Putamen (tissue), 1 donor: ENCODE data around the gene LIPN.
"Not testable (repeated sequence)": the region's sequence is repeated elsewhere in the genome, so short reads cannot be mapped to it uniquely, and the experiment has no call there.

Experiments used
- DNase-seq: peaks from one replicate; pipeline ENCODE4 v3.0.0-alpha.2; 2016; ENCODE audit warnings: low spot score

LIPN gene, protein sequence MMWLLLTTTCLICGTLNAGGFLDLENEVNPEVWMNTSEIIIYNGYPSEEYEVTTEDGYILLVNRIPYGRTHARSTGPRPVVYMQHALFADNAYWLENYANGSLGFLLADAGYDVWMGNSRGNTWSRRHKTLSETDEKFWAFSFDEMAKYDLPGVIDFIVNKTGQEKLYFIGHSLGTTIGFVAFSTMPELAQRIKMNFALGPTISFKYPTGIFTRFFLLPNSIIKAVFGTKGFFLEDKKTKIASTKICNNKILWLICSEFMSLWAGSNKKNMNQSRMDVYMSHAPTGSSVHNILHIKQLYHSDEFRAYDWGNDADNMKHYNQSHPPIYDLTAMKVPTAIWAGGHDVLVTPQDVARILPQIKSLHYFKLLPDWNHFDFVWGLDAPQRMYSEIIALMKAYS

DNA sequence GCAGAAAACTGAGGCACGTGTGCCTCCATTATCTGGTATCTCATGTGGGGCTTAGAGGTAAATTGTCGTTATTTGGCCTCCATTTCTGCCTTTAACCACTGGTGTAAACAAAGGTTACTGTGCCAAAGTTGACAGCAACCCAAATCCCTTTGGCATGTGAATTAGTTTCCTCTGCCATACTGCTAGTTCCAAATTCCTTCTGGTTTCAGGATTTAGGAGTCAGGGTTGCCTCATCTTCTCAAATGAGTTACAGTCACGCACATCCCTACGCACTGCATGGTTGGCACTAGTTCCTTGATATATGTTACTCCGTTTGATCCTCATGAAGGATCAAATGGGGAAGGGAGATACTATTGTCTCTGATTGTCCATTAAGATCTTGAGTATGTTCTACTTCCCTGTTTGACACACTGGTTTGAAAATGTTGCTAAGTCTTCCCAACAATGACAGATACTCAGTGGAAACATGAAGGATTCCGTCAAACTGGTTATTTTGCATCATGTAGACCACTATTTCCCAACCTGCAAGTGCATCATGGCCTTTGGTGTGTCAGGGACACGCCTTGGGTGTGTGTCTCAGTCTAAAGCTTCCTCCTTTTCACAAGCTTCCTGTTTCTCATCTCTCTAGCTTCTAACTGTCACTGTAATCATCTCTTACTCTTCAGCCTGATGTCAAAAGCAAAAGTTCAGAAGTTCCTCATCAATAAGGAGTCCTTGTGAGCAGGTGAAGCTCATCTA lies at the start of gene LIPN:
Gene LIPN (plus strand): TSS at position 655 of the 736 bp plus-strand sequence. CDS start 1,386 bp downstream, outside the sequence.
- no peak for DNase-seq

DNA sequence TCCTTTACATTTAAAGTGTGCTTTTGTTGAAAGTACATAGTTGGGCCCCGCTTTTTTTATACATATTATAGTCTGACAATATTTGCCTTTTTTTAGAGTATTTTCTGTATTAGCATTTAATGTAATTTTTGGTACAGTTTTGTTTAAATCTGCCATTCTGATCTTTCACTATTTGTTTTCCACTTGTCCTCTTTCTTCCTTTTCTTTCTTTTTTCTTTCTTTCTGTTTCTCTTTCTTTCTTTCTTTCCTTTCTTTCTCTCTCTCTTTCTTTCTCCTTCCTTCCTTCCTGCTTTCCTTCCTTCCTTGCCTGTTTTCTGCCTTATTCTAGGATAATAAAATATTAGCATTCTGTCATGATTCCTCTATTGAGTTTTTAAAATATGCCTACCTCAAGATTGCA lies 44.3 kb upstream of the LIPN start:
- DNase-seq = no peak

DNA sequence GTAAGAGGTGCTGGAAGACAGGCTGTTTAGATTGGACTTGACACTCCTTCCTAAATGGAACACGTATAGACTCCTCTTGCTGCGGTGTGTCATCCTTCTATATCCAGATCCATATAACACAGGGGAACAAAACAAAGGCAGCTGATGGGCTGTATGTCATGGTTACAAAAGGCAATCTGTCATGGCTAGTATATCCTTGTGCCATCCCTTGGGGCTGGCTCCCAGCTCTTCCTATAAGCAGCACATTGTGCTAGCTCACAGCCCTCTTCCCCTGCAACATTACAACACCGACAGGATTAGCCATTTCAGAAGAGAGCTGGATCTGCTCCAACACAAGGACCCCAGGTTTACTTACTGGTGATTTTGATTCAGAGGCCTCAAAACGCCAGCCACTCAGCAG lies 38.4 kb upstream of the LIPN start:
- DNase-seq = no peak

DNA sequence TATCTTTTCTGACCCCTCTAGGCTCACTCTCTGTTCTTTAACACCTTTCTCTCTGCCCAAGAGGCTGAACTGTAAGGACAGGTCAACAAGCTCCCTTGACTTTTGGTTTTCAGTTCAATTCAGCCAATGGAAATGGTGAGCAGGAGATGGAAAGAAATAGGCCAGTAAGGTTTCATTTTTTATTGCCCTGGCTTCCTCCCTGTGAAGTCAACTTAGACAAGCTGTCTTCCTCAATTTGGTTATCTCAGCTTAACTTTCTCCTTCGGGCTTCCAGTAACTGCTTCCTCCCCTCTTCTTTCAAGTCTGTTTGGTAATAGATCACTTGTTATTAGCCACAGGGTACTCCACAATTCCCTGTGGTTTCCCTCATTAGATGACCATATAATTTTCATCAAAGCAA lies 34.0 kb upstream of the LIPN start:
- DNase-seq = no peak

DNA sequence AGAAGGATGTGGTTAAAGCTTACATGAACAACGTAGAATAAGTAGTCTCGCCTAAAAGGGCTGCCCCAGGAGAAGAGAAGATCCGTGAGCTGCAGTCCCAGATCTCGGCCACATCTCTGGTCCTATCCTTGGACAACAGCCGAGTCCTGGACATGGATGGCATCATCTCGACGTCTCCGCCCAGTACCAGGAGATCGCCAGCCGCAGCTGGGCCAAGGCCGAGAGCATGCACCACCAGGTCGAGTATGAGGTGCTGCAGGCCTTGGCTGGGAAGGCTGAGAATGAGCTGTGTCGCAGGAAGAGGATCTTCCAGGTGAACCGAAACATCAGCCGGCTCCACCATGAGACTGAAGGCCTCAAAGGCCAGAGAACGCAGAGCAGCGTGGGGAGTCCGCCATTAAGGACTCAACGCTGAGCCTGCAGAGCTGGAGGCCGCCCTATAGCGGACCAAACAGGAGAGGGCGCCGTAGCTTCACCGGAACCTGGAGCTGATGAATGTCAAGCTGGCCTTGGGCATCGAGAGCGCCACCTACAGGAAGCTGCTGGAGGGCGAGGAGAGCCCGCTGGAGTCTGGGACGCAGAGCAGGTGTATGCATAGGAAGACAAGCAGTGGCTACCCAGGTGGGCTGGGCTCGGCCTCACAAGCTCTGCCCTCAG lies 31.6 kb upstream of the LIPN start:
- no peak for DNase-seq

DNA sequence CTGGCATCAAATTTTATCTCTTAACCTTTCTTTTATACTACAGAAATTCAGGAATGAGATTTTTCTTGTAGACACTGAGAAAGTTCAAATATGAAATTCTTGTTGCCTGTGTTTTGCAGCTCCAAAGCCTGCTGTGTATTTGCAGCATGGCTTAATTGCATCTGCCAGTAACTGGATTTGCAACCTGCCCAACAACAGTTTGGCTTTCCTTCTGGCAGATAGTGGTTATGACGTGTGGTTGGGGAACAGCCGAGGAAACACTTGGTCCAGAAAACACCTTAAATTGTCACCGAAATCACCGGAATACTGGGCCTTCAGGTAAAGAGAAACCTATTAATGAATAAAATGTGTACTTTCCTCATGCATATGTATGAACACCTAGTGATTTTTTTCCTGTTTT lies 29.0 kb upstream of the LIPN start:
- no peak for DNase-seq

DNA sequence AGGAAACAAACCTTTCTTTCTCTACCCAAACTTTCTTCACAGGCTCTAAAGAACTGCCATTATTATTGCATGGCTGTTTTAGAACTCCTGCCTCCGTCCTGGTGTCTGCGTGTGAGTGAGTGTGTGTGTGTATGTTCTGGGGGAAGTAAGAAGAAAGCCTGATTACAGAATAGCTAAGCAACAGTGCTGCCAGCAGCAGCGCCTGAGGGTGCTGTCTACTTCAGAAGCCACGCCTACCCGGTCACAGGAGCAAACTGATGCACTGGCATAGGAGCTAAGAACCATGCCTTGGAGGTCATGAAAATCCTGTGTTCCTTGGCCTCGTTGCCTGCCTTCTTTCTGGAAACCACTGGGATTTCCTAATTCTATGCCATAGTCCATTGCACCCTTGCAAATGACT lies 28.5 kb upstream of the LIPN start:
- DNase-seq = no peak

DNA sequence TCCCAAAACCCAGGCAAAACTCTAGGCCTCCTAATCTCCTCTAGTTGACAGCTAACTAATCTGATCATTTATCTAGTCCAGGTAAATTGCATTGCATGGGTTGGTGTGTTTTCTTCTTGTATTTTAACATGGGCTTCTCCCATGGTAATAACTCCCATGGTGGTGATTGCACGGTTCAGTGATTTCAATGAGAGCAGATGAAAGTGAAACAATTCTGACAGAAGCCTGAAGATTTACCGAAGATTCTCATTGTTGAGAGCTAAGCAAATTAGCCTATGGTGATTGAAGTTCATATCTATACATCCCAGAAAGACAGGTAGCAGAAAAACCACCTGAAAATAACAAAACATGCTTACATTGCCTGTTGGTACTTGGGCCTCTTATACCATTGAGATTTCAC lies 26.6 kb upstream of the LIPN start:
- DNase-seq = no peak

DNA sequence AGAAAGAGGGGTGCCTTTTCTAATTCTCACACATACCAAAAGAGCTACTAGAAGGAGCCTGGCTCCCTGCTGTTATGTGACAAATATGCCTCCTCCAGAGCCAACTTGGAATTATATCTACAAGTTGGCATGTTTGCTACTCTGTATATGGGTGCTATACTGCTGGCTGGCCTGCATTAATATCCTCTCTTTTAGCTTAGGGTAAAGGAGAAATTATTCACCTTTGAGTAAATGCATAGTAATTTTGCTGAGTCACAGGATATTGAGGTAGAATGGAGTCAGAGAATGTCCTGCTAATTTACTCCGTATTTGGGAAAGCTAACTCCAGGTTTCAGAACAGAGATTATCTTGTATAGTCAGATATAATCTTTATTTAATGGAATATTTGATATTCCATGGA lies 24.2 kb upstream of the LIPN start:
- DNase-seq = no peak

DNA sequence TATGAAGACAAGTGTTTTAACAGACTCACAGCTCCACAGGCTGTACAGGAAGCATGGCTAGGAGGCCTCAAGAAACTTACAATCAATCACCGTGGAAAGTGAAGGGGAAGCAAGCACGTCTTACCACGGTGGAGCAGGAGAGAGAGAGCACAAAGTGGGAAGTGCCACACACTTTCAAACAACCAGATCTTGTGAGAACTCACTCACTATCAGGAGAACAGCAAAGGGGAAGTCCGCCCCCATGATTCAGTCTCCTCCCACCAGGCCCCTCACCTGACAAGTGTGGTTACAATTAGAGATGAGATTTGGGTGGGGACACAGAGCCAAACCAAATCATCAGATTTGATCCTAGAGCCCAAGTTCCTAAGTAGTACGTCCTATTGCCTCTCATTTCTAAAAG lies 17.9 kb upstream of the LIPN start:
- DNase-seq = not testable (repeated sequence)

DNA sequence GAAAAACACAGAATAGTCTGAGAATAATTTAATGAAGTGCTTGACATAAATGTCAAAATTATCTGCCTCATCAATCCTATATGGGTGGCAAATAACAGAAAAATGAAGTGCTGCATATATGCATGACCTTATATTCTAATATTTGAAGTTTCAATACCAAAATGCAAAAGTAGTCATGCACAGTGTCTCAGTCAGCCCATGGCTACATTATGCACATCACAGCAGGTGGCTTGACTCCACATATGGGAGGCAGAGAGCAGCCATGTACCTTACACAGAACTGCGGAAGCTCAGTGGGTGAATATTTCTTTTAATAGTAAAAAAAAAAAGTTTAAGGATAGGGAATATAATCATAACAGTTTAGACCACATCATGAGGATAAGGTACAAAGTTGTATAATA lies 17.4 kb upstream of the LIPN start:
- DNase-seq = peak; percentile 12

DNA sequence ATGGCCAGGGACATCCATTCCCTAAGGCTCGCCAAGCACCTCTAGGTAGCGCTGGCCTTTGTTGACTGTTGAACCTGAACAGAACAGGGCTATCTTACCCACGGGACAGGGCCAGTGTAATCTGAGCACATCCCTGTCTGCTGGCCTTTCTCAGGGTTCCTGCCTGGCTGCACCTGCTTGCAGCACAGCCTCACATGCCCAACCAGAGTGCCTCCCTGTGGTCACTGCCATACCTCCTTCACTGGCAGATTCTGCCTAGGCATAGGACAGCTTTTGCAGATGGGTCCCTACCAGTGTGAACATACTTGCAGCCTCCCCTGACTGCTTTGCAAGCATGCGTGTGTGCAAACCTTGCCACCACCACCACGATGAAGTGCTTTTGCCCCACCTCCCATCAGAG lies 15.8 kb upstream of the LIPN start:
- no peak for DNase-seq

DNA sequence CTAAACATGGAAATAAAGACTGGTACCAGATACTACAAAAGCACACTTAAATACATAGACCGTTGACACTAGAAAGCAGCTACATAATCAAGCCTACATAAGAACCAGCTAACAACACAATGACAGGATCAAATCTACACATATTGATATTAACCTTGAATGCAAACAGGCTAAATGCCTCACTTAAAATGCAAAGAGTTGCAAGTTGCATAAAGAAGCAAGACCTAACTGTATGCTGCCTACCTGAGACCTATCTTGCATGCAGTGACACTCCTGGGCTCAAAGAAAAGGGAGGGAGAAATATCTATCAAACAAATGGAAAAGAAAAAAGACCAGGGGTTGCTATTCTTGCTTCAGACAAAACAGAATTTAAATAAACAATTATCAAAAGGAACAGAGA lies 14.2 kb upstream of the LIPN start:
- no peak for DNase-seq

DNA sequence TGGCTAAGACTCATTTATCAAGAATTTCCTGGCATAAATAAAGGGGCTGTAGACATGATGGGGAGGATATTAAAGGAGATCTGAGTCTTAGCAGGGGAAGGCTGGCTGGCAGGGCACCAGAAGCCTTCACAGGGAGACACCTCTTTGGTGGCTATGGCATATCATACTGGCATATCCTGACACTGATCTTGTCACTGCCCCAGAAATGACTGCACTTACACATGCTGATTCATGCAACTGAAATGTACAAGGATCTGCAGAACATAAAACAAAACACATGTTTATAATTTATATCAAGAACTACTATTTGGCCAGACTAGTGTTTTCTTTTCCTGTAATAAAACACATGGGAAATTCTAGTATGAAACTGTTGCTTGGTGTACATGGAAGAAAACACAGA lies 5.5 kb upstream of the LIPN start:
- DNase-seq = no peak

DNA sequence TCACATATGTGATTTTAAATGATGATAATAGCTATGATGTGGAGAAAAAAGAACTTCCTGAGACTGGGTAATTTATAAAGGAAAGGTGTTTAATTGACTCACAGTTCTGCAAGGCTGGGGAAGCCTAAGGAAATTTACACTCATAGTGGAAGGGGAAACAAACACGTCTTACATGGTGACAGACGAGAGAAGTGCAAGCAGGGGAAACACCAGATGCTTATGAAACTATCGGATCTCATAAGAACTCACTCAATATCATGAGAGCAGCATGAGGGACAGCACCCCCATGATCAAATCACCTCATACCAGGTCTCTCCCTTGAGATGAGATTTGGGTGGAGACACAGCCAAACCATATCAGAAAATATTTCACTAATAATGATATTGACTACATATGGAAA lies 4.1 kb upstream of the LIPN start:
- no peak for DNase-seq

DNA sequence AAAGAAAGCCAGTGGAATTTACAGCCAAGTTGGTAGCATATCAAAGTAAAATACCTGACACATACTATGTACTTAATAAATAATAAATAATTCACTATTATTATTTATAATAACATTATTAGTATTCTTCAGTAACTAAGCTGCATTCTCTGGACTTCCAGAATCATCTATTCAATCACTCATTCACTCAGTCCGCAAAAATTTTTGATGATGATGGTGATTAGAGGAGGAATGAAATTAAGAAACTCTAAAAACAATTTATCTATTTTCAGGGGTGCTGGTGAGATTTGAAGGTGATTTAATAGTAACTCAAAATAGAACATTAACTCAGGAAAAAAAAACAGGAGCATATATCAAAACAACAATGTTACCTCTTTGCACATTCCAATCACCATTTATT lies 3.2 kb upstream of the LIPN start:
- no peak for DNase-seq

DNA sequence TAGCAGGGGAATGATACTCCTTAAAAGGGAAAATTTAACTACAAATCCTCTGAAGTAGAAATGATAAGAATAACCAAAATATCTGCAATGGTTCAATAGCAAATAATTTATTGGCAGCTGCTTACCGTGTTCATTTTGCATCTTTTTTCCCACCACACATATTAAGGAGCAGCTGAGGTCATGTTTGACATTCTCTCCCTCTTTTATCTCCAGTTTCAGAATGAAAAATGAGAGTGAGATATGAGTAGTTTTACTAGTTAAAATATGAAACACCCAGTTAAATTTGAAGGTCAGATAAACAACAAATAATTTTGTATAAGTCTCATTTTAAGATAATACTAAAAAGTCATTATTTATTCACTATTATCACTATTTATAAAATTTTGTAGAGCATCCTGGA lies 3.1 kb downstream of the LIPN start:
- no peak for DNase-seq

DNA sequence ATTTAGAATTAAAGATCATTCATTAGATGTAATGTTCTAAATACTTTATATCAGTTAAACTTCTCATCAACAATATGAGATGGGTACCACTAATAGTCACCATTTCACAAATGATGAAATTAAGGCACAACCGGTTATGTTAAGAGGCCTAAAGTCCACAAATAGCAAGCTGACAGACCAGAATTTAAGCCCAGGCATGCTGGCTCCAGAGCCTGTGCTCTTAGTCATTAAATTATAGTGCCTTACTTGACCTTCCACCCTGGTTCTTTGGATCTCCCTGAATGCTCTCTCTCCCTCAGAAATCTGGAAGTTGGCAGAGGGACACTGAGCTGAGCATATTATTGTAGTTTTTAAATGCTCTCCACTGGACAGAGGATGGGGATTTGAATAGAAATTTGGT lies 3.6 kb downstream of the LIPN start:
- DNase-seq = no peak

DNA sequence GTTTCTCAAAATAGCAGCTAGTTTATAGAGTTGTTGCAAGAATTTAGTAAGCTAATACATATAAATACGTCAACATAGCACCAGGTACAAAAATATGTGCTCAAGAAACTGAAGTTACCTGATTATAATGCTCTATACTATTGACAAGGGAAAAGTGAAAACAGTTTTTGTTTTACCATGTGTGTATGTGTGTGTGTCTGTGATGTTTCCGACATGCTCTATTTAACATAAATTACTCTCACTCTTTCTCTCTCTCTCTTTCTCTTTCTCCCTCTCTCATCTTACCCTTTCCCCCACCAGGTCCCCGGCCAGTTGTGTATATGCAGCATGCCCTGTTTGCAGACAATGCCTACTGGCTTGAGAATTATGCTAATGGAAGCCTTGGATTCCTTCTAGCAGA lies 4.3 kb downstream of the LIPN start:
- no peak for DNase-seq

DNA sequence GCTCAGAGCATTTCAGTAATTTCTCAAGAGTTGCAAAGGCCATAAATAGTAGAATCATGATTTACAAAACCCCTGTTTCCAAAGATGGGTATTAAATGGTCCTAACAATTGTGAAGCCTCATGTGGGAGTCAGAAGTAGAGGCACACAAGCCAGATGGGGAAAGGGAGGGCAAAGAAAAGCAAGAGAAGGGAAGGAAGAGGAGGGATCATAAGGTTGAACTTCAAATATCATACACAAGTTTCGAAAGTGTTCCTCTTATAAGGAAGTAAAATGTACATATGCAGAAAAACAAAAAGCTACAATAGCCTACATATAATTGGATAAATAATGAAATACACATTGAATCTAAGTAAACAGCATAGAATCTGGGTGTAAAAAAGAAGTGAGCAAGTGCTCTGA lies 6.0 kb downstream of the LIPN start:
- no peak for DNase-seq

DNA sequence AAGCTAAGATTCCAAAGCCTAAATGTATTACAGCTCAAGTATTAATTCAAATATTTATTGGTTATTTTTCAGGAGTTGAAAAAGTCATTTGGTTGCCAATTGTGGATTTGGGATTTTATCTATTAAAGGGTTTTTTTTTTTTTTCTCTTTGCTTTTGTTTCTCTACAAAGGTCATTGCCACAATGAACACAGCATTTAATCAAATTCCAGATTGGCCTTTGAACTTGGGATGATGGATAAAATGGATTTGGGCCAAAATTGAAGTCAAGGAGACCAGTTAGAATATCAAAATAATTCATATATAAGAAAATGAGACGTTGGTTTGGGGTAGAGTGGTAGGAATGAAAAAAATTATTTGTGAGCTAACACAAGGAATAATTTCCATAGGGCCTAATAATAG lies 9.6 kb downstream of the LIPN start:
- no peak for DNase-seq

DNA sequence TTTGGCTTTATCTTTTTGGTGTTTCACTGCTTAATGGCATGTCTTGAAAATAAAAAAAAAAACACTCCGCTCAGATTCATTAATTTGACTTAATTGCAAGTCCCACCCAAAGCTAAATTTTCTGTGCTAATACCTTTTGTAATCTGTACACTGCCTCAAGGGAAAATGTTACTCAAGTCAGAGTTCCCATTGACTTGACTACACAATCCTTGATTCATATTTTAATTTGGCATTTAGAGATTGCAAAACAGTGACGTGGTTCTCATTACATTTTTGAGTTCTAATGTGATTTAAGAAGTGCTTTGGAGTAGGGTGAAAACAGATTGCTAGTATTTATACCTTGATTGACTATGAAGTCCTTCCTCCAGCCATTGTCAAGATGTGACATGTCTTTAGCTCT lies 21.4 kb downstream of the LIPN start:
- no peak for DNase-seq

DNA sequence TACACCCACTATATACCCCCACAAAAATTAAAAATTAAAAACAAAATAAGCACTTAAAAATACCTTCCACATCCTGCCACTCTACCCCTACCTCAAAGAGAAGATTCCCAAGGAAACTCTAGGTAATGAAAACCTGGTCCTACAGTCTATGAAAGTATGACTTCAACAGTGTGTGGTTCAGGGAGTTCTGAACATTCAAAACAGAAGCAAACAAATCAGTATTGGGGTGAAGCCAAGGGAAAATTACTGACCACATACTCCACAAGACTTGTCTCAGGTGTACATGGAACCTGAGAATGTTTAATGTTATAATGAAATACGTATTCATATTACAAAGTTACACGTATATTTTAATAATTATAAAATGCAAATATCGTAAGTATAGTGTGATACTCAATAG lies 22.4 kb downstream of the LIPN start:
- no peak for DNase-seq
